GM18519 (cell line): ENCODE measurements around the gene TPBGL.
"Not testable (repeated sequence)": the region's sequence is repeated elsewhere in the genome, so short reads cannot be mapped to it uniquely, and the experiment has no call there.

Source experiments
- ATAC-seq: cut with Tn5 transposase; IDR thresholded peaks from one replicate; pipeline ENCODE4 v1.9.1; 2021; ENCODE audit warnings: mild to moderate bottlenecking, moderate library complexity; ENCODE audit not compliant: unreplicated experiment, low FRiP score

TPBGL gene

DNA sequence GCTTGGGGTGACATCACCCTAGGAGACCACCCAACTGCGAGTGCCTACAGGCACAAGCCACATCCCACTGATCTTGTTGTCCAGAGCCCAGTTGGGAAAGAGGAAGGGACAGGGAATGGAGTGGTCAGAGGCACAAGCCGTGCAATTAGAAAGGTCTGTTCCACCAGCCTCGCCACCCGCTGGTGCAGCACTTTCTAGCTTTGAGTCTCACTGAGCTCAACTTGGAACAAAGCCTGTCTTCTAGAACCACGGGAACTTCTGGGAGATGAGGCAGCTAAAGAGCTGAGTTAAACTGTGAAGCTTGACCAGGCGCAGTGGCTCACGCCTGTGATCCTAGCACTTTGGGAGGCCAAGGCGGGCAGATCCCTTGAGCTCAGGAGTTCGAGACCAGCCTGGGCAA lies 29.3 kb downstream of the TPBGL start:
- ATAC-seq, result no peak

DNA sequence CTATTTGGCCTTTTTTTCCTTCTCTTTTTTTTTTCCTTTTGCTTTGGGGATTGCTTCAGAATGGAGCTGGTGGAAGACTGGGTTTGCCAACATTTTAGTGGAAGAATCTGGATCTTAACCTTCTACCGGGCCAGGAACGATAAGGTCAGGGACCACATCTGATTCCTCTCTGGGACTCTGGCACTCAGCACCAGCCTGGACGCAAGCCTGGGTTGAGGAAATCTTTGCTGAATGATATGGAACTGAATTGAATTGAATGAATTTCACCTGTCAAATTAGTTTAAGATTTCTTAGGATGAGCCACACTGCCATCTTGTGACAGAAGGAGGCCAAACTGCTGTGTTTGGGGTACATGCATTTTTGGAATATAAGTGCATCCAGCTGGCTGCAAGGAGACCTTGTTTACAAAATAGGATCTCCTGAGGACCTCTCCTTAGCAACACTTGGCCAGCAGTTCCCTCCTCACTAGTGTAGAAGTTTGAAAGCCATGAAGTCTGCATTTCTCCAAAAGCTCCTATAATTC lies 30.4 kb downstream of the TPBGL start:
- no peak for ATAC-seq

DNA sequence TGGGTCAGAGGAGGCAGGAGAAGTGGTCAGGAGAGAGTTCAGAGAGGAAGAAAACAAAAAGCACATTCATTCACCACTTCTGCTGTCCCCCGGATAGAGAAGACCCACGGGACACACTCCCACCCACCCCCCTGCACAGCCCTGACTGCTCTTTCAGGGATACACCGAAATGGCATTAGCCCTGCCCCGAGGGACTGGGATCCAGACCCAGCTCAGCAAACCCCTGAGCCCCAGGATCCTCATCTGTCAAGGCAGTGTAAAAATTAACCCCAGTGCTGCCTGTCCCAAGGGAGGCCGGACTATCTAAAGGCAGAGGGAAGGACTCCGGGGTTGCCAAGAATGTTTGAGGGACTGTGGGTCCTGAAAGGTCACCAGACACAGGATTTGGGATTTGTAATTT lies 31.2 kb downstream of the TPBGL start:
- no peak for ATAC-seq

DNA sequence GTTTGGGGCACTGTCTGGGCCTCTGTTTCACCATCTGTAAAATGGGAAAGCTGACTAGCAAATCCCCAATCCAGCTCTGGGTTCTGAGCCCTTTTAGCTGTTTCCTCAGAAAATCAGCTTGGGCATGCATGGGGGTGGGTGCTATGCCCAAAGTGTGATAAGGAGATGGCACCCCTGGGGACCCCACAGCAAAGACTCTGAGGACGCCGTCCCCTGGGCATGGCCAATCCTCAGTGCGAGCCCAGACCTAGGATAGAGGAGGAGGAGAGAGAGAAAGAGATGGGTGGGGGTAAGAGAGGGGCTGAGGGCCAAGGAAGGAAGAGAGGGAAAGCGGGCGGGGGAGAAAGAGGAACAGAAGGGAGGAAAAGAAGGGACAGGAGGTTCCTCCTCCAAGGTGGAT lies 31.8 kb downstream of the TPBGL start:
- ATAC-seq, result no peak

DNA sequence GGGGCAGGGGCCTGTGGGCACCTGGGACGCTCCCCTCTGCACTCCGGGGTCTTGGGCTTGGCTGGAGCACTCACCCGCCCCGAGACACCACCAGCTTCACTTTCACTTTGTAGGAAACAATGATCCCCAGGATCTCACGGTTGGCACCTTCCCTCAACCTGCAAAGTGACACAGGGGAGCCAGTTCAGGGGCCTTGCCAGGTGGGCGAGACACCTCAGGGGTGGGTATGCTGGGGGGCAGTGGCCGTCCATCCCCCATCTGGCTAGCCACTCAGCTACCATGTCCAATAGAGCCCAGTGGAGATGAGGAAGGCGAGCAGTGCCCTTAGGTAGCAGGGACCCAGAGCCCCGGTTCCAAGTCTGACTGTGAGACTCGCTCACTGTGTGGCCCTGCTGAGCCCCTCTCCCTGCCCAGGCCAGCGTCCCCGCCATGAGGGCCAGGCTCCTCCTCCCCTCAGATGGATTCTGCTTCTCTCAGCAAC lies 32.3 kb downstream of the TPBGL start:
- ATAC-seq, result no peak

DNA sequence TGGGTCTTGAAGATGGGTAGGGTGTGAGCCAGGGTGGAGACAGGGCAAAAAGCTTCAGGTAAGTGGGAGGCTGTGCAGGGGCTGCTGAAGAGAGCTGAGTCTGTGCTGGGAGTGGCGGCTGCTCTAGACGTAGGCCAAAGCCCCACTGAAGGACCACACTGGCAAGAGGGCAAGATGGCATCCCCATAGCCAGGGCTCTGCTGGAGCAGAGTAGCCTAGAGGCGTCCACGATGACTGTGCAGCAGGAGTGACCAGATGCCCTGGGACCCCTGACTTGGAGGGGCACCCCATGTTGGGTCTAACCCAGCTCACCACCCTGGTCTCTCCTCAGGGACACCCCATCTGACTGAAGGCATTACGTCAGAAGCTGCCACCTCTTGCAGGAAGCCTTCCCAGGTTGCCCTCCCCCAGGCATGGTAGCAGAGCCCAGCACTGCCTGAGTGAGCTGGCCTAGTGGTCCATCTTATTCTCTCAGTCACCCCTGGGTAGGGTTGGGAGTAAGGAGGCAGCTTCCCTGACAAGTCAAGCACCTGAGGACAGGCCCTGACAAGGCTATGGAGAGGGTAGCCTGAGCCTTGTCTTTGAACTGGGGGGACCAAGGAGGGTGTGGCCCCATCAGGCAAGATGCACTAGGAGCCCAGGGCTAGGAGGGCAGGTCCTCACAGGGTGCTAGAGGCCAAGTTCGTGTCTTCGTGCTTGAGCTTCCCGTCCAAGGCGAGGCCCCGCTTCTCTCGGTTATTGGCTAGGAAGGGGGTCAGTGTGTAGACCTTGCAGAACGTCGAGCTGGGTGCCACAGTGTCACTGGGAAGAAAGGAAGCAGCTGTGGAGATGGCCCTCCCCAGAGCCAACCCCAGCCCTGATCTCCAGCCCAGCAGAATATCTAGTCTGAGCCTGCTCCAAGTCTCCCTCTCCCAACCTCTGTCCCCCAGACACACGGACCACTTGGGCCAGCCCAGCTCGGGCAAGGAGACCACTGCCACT lies 33.1 kb downstream of the TPBGL start:
- no peak for ATAC-seq

DNA sequence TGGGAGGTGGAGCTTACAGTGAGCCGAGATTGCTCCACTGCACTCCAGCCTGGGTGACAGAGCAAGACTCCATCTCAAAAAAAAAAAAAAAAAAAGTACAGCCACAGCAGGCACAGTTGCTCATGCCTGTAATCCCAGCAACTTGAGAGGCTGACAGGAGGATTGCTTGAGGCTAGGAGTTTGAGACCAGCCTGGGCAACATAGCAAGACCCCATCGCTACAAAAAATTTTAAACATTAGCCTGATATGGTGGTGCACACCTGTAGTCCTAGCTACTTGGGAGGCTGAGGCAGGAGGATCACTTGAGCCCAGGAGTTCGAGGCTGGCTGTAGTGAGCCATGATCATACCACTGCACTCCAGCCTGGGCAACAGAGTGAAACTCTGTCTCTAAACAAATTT lies 34.1 kb downstream of the TPBGL start:
- ATAC-seq, result not testable (repeated sequence)

DNA sequence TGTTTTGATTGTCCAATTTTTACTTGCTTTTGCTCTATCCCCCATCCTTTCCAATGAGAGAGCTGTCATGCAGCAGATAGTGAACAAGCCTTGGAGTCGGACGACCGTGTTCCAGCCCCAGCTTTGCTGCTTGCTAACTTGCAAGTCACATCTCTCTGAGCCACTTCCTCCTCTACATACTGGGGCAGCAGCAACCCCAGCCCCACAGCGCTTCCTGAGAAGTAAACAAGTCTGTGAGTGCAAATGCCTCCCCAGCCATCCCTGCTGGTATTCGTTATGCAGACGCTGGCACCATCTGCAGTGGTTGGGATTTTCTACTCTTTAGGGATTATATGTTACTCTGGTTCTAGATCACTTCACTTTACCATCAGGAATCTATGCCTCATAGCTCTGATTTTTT lies 35.0 kb downstream of the TPBGL start:
- no peak for ATAC-seq

DNA sequence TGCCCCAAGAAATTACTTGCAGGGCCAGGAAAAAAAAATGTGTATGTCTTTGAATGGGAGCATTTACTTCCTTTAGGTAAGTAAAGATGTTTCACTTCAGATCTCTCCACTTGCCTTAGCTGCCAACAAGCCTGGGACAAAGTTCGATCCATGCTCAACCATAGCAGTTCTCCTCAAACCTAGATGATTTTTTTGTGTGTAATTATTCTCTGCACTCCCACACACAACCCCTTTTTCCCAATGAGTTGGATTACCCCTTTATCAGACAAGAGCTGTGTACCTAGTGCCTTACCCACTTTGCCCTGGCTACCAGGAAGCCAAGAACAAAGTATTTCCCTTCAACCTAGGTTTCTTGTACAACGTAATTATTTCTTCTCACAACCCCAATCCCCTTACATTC lies 35.6 kb downstream of the TPBGL start:
- ATAC-seq, result no peak

DNA sequence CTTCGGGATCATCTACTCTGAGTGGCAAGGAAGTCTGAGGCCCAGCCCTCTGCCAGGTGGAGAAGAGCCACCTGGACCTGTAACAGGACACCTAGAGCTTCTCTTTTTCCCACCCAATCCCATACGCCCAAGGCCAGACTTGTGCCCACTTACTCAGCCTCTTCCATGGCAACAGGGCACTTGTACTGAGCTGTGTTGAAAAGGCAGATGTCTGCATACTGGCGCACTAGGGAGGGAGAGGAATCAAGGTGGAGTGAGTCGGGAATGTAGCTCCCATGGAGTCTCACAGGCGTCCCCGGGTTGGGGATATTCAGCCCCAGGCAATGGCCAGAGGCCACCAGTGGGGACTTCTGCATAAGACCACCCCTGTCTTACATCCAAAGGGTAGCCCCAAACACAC lies 36.1 kb downstream of the TPBGL start:
- ATAC-seq, result no peak

DNA sequence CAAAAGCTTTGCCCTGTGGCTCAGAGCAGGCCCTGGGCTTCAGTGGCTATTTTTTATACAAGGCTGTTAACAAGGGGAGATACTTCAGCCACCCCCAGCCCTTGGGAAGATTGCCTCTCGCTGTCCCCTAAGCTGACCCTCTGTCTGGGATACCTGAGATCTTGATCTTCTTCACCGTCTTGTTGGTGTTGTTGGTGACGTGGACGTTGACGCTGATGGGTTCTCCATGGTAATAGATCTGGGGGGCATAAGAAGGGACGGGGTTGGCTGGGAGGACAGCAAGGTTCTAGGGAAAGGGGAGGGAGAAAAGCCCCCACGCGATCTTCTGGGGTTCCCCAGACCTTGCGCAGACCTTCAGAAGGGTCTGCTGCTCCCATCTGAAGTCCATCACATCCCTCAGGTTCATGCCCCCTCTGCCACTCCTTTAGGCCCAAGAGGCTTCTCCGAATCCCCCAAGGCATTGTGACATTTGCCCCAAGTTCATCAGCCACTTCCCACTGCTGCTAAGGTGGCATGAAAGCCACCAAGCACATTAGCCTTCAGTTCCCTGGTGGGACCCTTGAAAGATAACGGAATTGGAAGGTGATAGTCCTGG lies 36.7 kb downstream of the TPBGL start:
- no peak for ATAC-seq

DNA sequence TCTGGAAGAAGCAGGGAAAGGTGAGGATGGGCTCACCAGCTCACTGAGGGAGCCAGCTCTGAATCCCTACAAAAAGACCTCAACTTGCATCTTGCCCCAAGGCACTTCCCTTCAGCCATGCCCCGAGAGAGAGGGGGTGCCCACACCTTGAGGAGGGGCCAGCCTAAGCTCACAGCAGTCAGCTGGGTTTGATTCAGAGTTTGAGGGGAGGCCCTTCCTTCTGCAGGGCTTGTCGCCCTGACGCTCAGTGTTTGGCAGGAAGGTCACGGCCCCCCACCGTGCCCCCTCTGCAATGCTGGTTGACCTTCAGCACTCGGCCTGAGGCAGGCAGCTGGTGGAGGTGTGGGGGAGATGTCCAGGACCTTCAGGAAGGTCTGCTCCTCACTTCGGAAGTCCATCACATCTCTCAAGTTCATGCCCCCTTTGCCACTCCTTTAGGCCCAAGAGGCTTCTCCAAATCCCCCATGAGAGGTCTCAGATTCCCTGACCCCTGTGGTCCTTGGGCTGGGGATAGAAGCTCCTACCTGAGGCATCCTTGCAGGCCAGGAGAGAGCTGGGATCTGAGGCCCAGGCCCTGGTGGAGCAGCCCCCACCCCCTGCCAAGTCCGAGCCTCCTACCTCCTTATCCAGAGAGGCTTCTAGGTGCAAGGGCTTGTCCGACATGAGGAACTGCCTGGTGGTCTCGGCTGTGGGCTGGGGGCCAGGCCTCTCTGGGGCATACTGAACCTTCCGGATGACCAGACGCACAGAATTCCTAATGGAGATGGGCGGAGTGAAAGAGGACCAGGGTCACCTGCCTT lies 37.6 kb downstream of the TPBGL start:
- no peak for ATAC-seq

DNA sequence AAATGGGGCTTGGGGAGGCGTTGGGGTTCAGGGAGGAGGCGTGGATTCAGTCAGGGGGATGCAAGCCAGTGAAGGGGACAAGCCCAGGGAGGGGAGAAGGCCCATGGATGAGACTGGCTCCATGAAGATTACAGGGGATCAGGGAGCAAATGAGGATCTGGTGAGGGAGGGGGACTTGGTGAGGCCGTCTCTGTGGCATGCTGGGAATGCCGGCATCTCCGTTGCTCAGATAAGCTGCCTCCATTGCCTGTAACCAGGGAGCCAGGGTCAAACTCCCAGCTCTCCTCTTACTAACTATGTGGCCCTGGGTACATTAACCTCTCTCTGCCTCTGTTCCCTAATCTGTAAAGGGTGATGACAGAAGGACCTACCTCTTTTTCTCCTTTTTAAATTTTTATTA lies 38.7 kb downstream of the TPBGL start:
- no peak for ATAC-seq

DNA sequence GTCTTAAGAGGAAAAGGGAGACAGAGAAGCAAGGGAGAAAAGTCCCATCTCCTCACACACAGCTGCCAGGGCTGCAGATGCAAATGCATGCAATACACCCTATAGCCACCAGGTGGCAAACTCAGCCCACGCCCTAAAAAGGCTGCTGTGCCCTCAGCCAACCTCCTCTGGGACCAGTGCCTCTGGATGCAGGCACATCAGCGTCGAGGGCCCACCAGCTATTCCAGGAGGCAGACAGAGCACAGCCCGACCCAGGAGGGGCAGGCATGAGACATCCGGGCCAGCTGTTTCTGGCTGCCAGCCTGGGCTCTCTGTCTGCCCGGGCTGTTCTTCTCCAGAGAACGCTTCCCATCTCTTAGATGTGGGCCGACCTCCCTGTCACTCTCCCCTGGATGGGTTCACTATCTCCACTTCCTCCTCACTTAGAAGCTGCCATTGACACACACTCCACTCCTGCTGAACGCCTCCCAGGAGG lies 39.7 kb downstream of the TPBGL start:
- no peak for ATAC-seq

DNA sequence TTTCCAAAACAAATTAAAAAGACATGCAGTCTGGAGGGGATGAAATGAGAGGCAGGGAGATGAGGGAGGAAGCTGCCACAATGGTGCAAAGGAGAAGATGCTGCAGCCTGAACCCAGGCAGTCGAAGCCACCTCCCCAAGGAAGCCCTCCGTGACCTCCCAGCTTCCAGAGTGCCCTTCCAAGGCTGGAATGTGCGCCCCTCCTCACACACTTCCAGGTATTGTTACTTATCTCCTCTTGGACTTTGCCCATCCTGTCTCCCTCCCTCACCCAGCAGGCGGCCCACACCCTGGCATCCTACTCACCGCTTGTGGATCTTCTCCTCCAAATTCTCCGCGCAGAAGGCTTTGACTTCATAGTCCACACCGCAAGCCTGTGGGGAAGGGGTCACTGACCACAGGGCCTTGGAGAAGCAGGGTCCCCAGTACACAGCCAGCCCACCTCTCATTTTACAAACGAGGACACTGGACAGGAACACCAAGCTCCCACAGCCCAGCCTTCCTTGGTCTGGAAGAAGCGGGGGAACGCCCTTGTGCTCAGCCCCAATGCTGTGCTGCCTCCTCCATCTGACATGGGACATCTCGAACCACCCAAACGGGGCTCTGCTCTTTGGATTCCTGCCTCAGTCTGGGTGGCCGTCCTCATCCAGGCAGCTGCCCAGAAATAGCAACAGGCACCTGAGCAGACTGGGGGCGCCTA lies 40.3 kb downstream of the TPBGL start:
- ATAC-seq, result no peak

DNA sequence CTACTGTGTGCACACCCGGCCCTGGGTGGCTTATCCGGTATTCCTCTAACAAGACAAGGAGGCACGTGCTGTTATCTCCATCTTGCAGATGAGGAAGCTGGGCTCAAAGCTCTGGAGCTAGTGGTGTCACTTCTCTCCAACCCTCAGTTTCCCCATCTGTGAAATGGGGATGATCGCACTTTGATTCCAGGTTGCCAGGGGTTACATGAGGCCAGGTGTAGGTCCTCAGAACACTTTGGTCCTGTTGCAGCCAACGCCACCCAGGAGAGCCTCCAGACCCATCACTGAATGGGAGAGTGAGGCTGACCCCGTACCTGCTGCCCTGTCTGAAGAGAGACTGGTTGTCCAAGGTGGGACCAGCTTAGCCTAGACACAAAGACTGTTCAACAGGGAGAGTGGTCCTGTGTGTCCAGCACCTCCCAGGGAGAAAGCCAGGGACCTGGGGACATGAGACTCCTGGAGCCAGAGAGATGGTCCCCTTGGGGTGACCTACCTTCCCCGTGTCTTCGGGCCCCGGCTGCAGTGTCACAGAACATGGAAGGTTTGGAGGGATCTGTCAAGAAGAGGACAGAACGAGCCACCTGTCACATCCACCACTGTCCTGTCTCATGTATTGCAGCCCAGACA lies 41.0 kb downstream of the TPBGL start:
- no peak for ATAC-seq

DNA sequence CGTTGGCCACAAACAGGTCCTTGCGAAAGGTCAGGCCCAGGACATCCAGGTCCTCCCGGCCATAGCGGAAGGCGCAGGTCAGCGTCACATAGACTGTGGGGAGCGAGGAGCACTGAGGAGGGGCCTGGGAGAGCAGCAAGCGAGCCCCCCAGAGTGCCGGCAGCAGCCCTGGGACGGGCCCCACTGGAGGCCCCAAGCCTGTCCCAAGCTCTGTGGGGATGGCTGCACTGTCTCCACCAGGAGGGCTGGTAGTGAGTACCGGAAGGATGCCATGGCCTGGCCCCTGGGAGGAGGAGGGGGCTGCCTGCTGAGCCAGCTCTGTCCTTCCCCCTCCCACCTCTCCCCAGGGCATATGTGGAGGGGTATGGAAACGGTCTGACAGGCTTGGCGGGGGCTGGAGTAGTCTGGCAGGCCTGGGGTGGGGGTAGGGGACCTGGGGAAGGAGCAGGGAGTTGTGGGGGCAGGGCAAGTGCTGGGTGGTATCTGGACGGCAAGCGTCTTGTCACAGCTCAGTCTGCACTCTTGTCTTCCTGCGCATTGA lies 42.9 kb downstream of the TPBGL start:
- no peak for ATAC-seq

DNA sequence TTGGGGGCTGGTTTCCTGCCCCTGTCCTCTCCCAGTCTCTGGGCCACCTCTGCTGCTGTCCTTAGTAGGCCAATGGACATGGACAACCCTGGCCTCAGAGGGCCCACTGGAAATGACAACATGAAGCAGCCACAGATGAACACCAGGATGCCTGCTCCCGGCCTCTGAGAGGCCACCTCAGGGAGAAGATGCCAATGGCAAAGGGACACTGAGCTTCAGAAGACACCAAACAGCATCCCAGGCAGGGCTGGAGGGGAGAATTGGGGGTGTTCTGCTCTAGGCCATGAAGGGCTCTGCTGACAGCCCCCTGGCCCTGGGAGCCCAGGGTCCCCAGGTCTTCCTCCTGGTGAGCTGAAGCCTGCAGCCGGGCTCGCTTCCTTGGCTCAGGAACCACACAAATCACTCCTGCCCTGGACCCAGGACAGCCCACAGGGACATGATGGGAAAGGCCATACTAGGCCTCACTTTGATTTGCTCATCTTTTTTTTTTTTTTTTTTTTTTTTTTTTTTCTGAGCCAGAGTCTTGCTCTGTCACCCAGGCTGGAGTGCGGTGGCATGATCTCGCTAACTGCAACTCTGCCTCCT lies 45.3 kb downstream of the TPBGL start:
- ATAC-seq, result no peak

DNA sequence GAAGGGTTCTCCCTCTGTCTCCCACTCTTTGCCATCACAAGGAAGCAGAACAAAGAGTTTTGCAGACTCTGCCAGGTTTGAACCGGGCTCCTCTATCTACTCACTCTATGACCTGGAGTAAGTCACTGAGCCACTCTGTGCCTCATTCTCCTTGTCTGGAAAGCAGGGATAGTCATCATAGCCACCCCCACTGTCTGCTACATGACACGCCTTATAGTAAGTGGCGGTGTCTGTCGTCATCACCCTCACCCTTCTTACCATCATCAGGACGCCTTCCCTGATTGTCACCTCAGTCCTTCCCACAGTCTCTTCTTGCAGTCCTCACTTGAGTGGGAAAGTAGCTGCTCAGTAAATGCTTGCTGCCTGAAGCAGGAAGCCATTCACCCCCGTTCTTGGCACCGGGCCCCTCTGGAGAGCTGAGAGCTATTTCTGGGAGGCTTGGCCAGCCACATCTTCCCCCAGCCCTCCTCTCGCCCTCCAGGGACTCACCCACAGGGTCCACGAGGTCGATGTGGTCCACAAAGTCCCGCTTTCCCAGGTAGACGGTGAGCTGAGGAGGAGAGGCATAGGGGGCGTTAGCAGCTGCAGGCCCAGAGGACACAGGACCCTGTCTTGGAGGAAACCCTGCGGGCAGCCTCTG lies 46.4 kb downstream of the TPBGL start:
- no peak for ATAC-seq
